HG03571 (cell line): ENCODE data around the gene CLIP2.
"Not testable (repeated sequence)": the region's sequence is repeated elsewhere in the genome, so short reads cannot be mapped to it uniquely, and the experiment has no call there.

ENCODE experiments used
- ATAC-seq: cut with Tn5 transposase; IDR thresholded peaks from one replicate; pipeline ENCODE4 v1.9.1; 2021; ENCODE audit not compliant: unreplicated experiment

The CLIP2 gene

DNA sequence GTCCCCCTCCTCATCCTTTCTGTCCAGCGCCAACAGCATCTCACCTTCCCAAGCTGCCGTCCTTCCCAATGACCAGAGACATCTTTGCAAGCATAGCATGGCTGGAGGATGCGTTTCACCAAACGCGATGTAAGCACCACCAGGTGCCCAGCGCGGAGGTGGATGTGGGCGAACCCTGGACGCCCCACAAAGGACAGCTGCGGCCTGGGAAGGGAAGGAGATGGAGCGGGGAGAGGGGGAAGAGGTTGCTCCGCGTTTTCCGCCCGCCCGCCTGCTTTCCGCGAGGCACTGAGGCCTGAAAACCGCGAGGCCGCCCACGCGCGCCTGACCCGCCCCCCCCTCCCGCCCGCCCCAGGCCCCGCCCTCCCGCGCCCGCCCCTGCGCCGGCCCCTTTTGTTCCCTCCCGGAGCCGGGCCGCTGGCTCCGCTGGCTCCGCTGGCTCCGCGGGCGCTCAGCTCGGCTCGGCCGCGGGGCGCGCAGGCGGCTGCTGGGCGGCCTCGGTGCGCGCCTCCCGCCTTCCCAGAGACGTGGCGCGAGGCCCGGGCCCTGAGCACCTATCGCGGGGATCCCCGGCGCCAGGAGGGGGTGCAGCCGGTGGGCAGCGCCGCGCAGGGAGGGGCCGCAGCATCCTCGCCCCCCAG lies at the start of gene CLIP2:
Gene CLIP2, plus strand, starts transcription at position 390 of the 641 bp plus-strand sequence. CDS start 28,140 bp downstream, outside the sequence.
- peak; percentile 26 for ATAC-seq

- ATAC-seq, result no peak
Measured at GRCh38 chr7:74240482-74240881, 48.7 kb upstream of the CLIP2 start.

- no peak for ATAC-seq
Measured at GRCh38 chr7:74242122-74242443, 47.1 kb upstream of the CLIP2 start.

- no peak for ATAC-seq
Measured at GRCh38 chr7:74246497-74246896, 42.7 kb upstream of the CLIP2 start.

DNA sequence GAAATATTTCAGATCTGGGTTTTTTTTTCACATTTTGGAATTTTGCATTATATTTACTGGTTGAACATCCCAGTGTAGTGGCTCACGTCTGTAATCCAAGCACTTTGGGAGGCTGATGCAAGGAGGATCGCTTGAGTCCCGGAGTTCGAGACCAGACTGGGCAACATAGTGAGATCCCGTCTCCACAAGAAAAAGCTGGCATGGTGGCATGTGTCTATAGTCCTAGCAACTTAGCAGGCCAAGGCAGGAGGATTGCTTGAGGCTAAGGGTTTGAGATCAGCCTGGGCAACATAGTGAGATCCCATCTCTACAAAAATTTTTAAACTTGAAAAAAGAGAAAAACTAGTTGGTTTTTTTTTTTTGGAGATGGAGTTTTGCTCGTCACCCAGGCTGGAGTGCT lies 41.1 kb upstream of the CLIP2 start:
- no peak for ATAC-seq

DNA sequence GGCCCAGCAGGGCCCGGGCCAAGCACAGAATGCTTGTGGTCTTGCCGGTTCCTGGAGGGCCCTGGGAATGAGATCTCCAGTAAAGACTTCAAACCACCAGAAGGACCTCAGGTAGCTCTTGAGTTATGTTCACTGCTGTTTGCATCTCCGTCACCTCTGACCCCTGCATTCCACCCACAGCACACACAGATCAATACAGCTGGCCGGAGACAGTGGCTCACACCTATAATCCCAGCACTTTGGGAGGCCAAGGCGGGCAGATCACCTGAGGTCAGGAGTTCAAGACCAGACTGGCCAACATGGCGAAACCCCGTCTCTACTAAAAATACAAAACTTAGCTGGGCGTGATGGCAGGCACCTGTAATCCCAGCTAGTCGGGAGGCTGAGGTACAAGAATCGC lies 40.1 kb upstream of the CLIP2 start:
- ATAC-seq, result not testable (repeated sequence)

GRCh38 chr7:74252893-74253292 lies 36.3 kb upstream of the CLIP2 start:
- ATAC-seq, result no peak

- ATAC-seq, result no peak
Measured at GRCh38 chr7:74253331-74253730, 35.9 kb upstream of the CLIP2 start.

DNA sequence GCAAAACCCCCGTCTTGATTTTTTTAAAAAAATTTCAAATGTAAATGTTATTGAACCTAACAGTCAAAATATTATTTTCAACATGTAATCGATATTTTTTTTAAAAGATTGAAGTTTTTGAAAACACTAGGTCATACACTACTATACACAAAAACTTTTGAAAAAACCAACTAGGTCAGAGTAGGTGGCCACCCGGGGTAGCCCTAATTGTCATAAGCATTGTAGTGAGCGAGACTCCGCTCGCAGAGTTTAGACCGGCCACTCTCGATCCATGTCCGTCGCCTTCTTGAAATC lies 35.4 kb upstream of the CLIP2 start:
- peak; percentile 12 for ATAC-seq

- ATAC-seq, result peak; percentile 85
Measured at GRCh38 chr7:74254129-74254857, 34.9 kb upstream of the CLIP2 start, which contains the start of gene RFC2. RFC2 (minus strand) TSS chr7:74254399; CDS start chr7:74254383, 16 bp downstream.

DNA sequence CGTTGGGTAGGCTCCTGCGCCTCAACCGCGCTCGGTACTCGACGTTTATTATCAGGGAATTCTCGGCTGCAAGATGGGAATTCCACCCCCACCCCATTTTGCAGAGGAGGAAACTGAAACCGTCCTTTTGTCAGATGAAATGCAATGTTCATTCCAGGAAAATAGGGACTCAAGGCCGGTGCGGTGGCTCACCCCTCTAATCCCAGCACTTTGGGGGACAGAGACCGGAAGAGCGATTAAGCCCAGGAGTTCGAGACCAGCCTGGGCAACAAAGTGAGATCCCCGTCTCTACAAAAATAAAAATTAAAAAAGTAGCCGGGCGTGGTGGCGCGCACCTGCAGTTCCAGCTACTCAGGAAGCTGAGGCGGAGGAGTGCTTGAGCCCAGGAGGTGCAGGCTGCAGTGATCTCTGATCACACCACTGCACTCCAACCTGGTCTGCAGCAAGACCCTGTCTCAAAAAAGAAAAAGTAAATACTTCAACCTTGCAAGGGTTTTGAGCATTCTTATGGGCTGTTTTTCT lies 34.3 kb upstream of the CLIP2 start:
- ATAC-seq, result no peak

GRCh38 chr7:74255461-74255860 lies 33.7 kb upstream of the CLIP2 start:
- not testable (repeated sequence) for ATAC-seq

GRCh38 chr7:74256491-74257408 lies 32.5 kb upstream of the CLIP2 start:
- ATAC-seq, result no peak

DNA sequence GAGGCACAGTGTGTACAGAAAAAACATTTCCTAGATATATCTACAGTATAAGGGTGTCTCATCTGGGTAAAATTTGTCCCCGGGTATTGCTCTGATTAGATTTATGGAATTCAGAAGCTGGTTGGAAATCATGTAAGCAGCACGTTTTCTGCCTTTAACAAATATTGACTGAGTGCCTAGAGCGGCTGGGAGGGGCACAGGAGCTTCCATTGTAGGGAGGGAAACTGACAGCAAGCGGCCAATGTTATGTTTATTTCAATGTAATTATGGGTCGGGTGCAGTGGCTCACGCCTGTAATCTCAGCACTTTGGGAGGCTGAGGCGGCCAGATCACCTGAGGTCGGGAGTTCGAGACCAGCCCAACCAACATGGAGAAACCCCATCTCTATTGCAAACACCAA lies 30.6 kb upstream of the CLIP2 start:
- no peak for ATAC-seq

GRCh38 chr7:74262639-74263398 lies 26.4 kb upstream of the CLIP2 start:
- no peak for ATAC-seq

DNA sequence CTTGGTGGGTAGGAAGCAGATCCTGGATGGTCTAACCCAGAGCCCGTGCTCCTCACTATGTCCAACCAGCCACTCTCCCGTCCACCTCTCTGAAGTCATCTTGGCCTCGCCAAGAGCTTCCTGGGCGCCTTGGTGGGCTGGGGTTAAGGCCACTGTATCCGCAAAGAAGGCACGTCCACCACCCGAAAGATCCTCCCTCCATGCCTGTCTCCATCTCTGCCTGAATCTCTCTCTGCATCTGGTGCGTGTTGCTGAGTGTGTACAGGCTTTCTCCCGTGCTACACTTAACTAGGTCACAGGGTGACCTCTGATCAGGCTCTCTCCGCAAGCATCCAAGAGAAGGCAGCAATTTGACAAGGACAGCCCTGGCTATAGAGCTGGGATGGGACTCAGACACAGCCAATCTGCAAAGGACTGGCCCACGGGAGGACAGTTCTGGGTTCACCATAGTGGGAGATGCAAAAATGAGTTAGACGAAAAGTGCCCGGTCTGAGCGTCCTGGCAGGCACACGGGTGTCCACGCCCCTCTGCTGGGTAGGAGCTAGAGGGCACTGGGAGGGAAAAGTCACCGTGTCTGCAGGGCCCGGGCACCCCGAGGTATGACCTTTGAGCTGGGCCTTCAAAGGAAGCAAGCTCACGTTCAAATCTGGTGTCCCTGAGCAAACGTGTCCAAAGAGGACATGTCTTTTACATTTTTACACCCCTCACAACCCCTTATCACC lies 25.6 kb upstream of the CLIP2 start:
- no peak for ATAC-seq

DNA sequence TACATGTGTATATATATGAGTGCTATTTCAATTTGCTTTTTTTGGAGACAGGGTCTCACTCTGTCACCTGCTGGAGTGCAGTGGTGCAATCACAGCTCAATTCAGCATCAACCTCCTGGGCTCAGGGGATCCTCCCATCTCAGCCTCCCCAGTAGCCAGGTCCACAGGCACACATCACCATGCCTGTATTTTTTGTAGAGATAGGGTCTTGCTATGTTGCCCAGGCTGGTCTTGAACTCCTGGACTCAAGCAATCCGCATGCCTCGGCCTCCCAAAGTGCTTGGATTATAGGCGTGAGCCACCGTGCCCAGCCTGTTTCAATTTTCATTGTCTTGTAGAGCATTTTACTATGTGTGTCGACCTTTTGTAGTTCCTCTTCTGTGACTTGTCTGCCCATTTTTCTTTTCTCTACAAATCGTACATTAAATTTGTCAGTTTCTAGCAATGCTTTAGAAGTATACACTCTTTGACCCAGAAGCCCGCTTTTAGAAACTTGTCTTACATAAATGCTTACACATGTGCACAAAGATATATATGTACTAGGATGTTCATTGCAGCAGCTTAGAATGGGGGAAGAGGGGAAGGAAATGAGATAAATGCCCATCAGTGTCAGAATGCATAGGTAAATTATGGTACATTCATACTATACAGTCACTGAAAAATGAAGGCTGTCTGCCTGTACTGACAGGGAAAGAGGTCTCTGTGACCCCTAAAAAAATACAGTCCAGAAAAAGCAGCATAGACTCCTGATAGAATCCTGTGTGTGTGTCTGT lies 22.8 kb upstream of the CLIP2 start:
- no peak for ATAC-seq

GRCh38 chr7:74267756-74268565 lies 21.2 kb upstream of the CLIP2 start:
- no peak for ATAC-seq
